NCI-H526 (cell line): ENCODE data around the gene CARNS1.
A peak's percentile ranks its signal among the peaks of the same experiment; 100 is the strongest.
"Not testable (repeated sequence)": the region's sequence is repeated elsewhere in the genome, so short reads cannot be mapped to it uniquely, and the experiment has no call there.

Source experiments
- DNase-seq, 2 experiments: peaks; one replicate each; lab custom pipeline; 2025; lab: John Stamatoyannopoulos, UW

Gene CARNS1

GRCh38 chr11:67409781-67410368 is 5.6 kb upstream of the CARNS1 start:
- peak; percentile 39 to 82 for DNase-seq

GRCh38 chr11:67410369-67410831 is 5.1 kb upstream of the CARNS1 start:
- no peak for DNase-seq

GRCh38 chr11:67410984-67411784 is 4.3 kb upstream of the CARNS1 start:
- DNase-seq = no peak

- no peak for DNase-seq
Measured at GRCh38 chr11:67411785-67412152, 3.7 kb upstream of the CARNS1 start.

GRCh38 chr11:67412495-67413179 is 2.8 kb upstream of the CARNS1 start:
- no peak for DNase-seq

- no peak for DNase-seq
Measured at GRCh38 chr11:67413266-67413849, 2.1 kb upstream of the CARNS1 start.

GRCh38 chr11:67416416-67417335 is 1.2 kb downstream of the CARNS1 start:
- DNase-seq = no peak

- no peak for DNase-seq
Measured at GRCh38 chr11:67417425-67417824, 1.9 kb downstream of the CARNS1 start.

- no peak for DNase-seq
Measured at GRCh38 chr11:67418476-67419281, 3.2 kb downstream of the CARNS1 start.

GRCh38 chr11:67419325-67420049 is 4.0 kb downstream of the CARNS1 start:
- DNase-seq = no peak

- no peak for DNase-seq
Measured at GRCh38 chr11:67420147-67420645, 4.7 kb downstream of the CARNS1 start.

- DNase-seq = peak; percentile 80 to 98
Measured at GRCh38 chr11:67420646-67421429, 5.4 kb downstream of the CARNS1 start.

GRCh38 chr11:67421430-67422031 is 6.1 kb downstream of the CARNS1 start:
- DNase-seq = no peak

GRCh38 chr11:67422891-67423290 is 7.4 kb downstream of the CARNS1 start:
- DNase-seq = no peak

- DNase-seq = no peak
Measured at GRCh38 chr11:67423466-67423865, 8.0 kb downstream of the CARNS1 start.

- DNase-seq = no peak
Measured at GRCh38 chr11:67423891-67424613, 8.6 kb downstream of the CARNS1 start.

- DNase-seq = not testable (repeated sequence)
Measured at GRCh38 chr11:67427364-67427859, 11.9 kb downstream of the CARNS1 start.
